GM19372 (cell line): ENCODE data around the gene ATXN1.
"Not testable (repeated sequence)": the region's sequence is repeated elsewhere in the genome, so short reads cannot be mapped to it uniquely, and the experiment has no call there.

Experiments used
- ATAC-seq: cut with Tn5 transposase; IDR thresholded peaks from one replicate; pipeline ENCODE4 v1.9.1; 2021; ENCODE audit warnings: mild to moderate bottlenecking, low read depth, moderate library complexity; ENCODE audit not compliant: unreplicated experiment

ATXN1 gene

GRCh38 chr6:16704401-16705045 lies 56.7 kb downstream of the ATXN1 start:
- no peak for ATAC-seq

- ATAC-seq, result not testable (repeated sequence)
These were observed 58.5 kb downstream of the ATXN1 start for GRCh38 chr6:16702627-16703378.

GRCh38 chr6:16700916-16701234 lies 60.4 kb downstream of the ATXN1 start:
- ATAC-seq, result no peak

- ATAC-seq, result no peak
These were observed 60.9 kb downstream of the ATXN1 start for GRCh38 chr6:16700202-16700915.

GRCh38 chr6:16698997-16699868 lies 62.0 kb downstream of the ATXN1 start:
- no peak for ATAC-seq

- ATAC-seq, result no peak
These were observed 63.1 kb downstream of the ATXN1 start for GRCh38 chr6:16698162-16698533.

GRCh38 chr6:16697437-16698161 lies 63.7 kb downstream of the ATXN1 start:
- no peak for ATAC-seq

- no peak for ATAC-seq
These were observed 64.8 kb downstream of the ATXN1 start for GRCh38 chr6:16696496-16696895.

- peak; percentile 41 for ATAC-seq
These were observed 66.3 kb downstream of the ATXN1 start for GRCh38 chr6:16694781-16695578.

- ATAC-seq, result no peak
These were observed 69.9 kb downstream of the ATXN1 start for GRCh38 chr6:16691324-16691723.

- ATAC-seq, result peak; percentile 78
These were observed 70.6 kb downstream of the ATXN1 start for GRCh38 chr6:16690608-16691142.

- ATAC-seq, result no peak
These were observed 71.3 kb downstream of the ATXN1 start for GRCh38 chr6:16689788-16690607.

- no peak for ATAC-seq
These were observed 72.2 kb downstream of the ATXN1 start for GRCh38 chr6:16688984-16689636.

GRCh38 chr6:16688436-16688835 lies 72.8 kb downstream of the ATXN1 start:
- ATAC-seq, result no peak

GRCh38 chr6:16687045-16687444 lies 74.2 kb downstream of the ATXN1 start:
- ATAC-seq, result no peak

GRCh38 chr6:16684896-16685554 lies 76.2 kb downstream of the ATXN1 start:
- peak; percentile 46 for ATAC-seq

GRCh38 chr6:16684195-16684689 lies 77.0 kb downstream of the ATXN1 start:
- ATAC-seq, result no peak
